Central memory CD8-positive, alpha-beta T cell (primary cell): ENCODE data around the gene TRAF2.
"Not testable (repeated sequence)": the region's sequence is repeated elsewhere in the genome, so short reads cannot be mapped to it uniquely, and the experiment has no call there.

ENCODE experiments used
- ATAC-seq: fragments of 150-1000 bp; cut with Tn5 transposase; replicated peaks from 2 replicates; pipeline ENCODE4 v1.10.0; 2022; ENCODE audit warnings: mild to moderate bottlenecking, moderate FRiP score, moderate number of reproducible peaks; ENCODE audit not compliant: poor library complexity, severe bottlenecking; ENCODE audit errors: extremely low read depth
- DNase-seq, 2 donors: peaks; one replicate each; pipeline ENCODE4 v3.0.0; 2021; ENCODE audit warnings: low spot score in 2 of 2
- H3K27ac Mint-ChIP-seq: one replicate; pipeline ENCODE4 v1.8.0; 2022; ENCODE audit warnings: low read depth, mild to moderate bottlenecking, moderate library complexity, mixed read lengths
- H3K27me3 Mint-ChIP-seq: one replicate; pipeline ENCODE4 v1.8.0; 2022; ENCODE audit warnings: mixed read lengths
- H3K36me3 Mint-ChIP-seq: one replicate; pipeline ENCODE4 v1.8.0; 2022; ENCODE audit warnings: mild to moderate bottlenecking, moderate library complexity, mixed read lengths; ENCODE audit not compliant: insufficient read depth
- H3K4me1 Mint-ChIP-seq: one replicate; pipeline ENCODE4 v1.8.0; 2022; ENCODE audit warnings: mixed read lengths
- H3K4me3 Mint-ChIP-seq: one replicate; pipeline ENCODE4 v1.8.0; 2022; ENCODE audit warnings: mild to moderate bottlenecking, moderate library complexity, mixed read lengths
- H3K9me3 Mint-ChIP-seq: one replicate; pipeline ENCODE4 v1.8.0; 2022; ENCODE audit warnings: mixed read lengths

Gene TRAF2

DNA sequence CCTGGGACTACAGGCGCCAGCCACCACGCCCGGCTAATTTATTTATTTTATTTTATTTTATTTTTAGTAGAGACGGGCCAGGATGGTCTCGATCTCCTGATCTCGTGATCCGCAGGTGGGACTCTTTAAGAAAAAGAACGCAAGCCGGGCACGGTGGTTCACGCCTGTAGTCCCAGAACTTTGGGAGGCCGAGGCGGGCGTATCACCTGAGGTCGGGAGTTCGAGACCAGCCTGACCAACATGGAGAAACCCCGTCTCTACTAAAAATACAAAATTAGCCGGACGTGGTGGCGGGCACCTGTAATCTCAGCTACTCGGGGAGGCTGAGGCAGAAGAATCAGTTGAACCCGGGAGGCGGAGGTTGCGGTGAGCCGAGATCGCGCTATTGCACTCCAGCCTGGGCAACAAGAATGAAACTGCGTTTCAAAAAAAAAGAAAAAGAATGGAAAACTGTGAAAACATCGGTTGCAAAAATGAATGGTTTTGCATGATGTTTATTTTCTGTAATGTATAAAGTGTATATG is 19.4 kb upstream of the TRAF2 start:
- not testable (repeated sequence) for H3K4me1 Mint-ChIP-seq, ATAC-seq, H3K27me3 Mint-ChIP-seq, H3K9me3 Mint-ChIP-seq, DNase-seq, H3K36me3 Mint-ChIP-seq
- peak overlapping the region; percentile 87 for H3K4me3 Mint-ChIP-seq
- peak overlapping the region; percentile 94 for H3K27ac Mint-ChIP-seq

DNA sequence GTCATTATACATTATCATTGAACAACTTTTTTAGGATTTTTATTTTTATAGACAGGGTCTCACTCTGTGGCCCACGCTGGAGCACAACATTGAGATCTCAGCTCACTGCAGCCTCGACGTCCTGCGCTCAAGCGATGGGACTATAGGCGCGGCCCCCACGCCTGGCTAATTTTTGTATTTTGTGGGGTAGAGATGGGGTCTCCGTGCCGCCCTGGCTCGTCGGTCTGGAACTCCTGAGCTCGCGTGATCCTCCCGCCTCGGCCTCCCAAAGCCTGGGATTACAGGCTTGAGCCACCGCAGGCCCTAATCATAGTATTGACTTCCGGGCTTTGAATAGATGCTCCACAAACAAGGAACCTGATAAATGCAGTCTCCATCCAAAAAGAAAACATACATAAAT is 18.8 kb upstream of the TRAF2 start:
- Mint-ChIP-seq H3K27ac (no peak overlapping the region), H3K4me1 (peaks cover 8% of the 10 kb centered on the region), H3K27me3 (no peaks in the 10 kb centered on the region), H3K4me3 (peak overlapping the region; percentile 3), H3K9me3 (no peaks in the 10 kb centered on the region), H3K36me3 (peaks cover 5% of the 10 kb centered on the region)
- DNase-seq (no peak), ATAC-seq (no peak)

DNA sequence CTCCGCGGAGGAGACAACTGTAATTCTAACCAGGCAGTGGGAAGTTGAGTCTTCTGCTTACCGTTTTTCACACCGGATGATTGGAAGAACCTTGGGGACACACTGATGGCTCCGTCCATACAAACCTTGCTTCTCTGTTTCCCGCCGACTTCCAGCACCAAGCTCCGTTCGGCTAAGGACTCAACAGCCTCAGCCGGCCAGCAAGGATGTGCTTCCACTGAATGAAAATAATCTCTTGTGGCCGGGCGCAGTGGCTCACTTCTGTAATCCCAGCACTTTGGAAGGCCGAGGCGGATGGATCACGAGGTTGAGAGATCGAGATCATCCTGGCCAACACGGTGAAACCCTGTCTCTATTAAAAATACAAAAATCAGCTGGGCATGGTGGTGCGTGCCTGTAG is 18.4 kb upstream of the TRAF2 start:
- H3K27me3 Mint-ChIP-seq = no peaks in the 10 kb centered on the region
- no peak overlapping the region for H3K27ac Mint-ChIP-seq
- no peak for DNase-seq
- peaks cover 8% of the 10 kb centered on the region for H3K4me1 Mint-ChIP-seq
- H3K36me3 Mint-ChIP-seq = peaks cover 5% of the 10 kb centered on the region
- no peaks in the 10 kb centered on the region for H3K9me3 Mint-ChIP-seq
- ATAC-seq = no peak
- H3K4me3 Mint-ChIP-seq = peak overlapping the region; percentile 3

DNA sequence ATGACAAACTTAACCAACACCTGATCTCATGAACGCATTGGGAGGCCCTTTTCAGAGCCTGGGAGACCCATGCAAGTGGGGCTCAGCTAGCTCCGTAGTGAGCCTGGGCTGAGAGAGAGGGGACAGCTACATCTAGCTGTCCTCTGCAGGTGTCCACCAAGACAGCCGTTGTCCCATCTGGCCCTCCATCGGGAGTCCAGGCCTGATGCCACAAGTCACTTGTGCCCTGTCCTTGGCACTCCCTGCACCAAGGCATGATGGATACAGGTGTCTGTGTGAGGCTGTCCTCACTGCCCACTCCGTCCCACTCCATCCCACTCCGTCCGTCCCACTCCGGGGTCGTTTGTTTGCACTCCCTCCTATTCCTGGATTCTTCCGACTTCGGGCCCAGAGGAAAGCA is 17.7 kb upstream of the TRAF2 start:
- H3K4me3 Mint-ChIP-seq = no peak overlapping the region
- peaks cover 8% of the 10 kb centered on the region for H3K4me1 Mint-ChIP-seq
- ATAC-seq (no peak), DNase-seq (no peak)
- no peak overlapping the region for H3K27ac Mint-ChIP-seq
- no peaks in the 10 kb centered on the region for H3K9me3 Mint-ChIP-seq
- H3K36me3 Mint-ChIP-seq = peaks cover 5% of the 10 kb centered on the region
- no peaks in the 10 kb centered on the region for H3K27me3 Mint-ChIP-seq

DNA sequence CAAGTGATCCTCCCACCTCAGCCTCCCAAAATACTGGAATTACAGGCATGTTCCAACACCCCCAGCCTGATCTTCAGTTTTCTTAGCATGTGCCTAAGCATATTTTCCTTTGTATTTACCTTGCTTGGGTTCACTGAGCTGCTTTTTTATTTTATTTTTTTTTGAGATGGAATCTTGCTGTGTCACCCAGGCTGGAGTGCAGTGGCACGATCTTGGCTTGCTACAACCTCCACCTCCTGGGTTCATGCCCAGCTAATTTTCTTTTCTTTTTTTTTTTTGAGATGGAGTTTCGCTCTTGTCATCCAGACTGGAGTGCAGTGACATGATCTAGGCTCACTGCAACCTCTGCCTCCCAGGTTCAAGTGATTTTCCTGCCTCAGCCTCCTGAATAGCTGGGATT is 16.7 kb upstream of the TRAF2 start:
- not testable (repeated sequence) for H3K9me3 Mint-ChIP-seq, H3K27me3 Mint-ChIP-seq, DNase-seq, ATAC-seq, H3K36me3 Mint-ChIP-seq, H3K27ac Mint-ChIP-seq, H3K4me1 Mint-ChIP-seq, H3K4me3 Mint-ChIP-seq

DNA sequence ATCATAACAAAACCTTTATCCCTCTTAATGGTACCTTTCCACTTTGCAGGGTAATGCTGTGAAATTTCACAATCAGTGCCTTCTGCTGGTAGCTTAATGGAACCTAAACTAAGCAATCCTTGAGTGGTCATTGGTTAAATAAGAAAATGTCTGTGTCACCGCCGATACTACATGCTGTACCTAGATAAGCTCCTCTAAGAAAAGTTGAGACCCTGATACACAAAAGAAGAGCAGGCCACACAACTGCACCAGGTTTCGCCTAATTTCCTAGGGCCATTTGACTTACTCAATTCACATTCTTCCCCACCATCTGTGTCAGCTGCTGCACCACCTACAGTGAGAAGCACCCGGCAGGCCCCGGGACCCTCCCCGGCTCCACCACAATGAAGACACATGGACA is 11.2 kb upstream of the TRAF2 start:
- Mint-ChIP-seq H3K4me1 (no peaks in the 10 kb centered on the region), H3K36me3 (peaks cover 3% of the 10 kb centered on the region), H3K4me3 (no peak overlapping the region)

DNA sequence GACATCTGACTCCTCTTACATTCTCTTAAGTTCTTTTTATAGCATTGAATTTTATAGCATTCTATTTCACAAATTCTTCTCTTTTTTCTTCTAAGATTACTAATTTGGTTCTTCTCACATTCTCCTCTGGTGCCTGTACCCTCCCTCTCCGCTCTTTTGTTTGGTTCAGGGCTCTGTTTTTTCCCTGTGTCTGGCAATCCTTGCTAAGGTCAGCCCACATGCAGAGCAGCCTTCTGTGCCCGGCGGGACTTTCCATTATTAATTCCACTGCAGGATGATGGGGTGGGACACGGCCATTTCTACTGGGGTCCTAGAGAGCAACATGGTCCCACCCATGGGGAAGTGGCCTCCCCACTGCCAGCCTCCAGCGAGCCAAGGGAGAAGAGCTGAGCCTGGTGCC is 9.8 kb upstream of the TRAF2 start:
- H3K4me1 Mint-ChIP-seq = peaks cover under 1% of the 10 kb centered on the region
- peaks cover 4% of the 10 kb centered on the region for H3K36me3 Mint-ChIP-seq
- no peak overlapping the region for H3K27ac Mint-ChIP-seq
- H3K4me3 Mint-ChIP-seq = no peak overlapping the region
- H3K9me3 Mint-ChIP-seq = no peaks in the 10 kb centered on the region
- no peaks in the 10 kb centered on the region for H3K27me3 Mint-ChIP-seq
- no peak for ATAC-seq
- no peak for DNase-seq

More for the DNA sequence above, 11.2 kb upstream of the TRAF2 start:
- Mint-ChIP-seq H3K27ac (no peak overlapping the region), H3K9me3 (no peaks in the 10 kb centered on the region), H3K27me3 (no peaks in the 10 kb centered on the region)
- DNase-seq (no peak), ATAC-seq (no peak)

DNA sequence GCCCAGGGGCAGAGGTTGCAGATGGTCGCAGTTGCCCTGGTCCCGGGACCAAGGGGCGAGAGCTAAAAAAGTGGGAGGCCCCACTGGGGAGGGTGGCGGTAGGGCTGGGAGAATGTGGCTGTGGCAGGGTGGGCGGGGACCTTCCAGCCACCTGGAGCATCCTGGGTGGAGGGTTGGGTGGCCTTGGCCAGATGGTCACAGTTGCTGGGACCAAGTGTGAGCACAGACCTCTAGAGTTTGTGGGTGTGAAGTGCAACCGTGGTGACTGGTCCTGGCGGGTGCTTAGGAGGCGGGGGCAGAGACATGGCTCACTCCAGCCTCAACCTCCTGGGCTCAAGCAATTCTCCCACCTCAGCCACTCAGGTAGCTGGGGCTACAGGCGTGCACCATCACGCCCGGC is 5.7 kb upstream of the TRAF2 start:
- Mint-ChIP-seq H3K4me3 (peak overlapping the region; percentile 16), H3K36me3 (peaks cover 3% of the 10 kb centered on the region), H3K27ac (no peak overlapping the region), H3K27me3 (no peaks in the 10 kb centered on the region), H3K4me1 (peaks cover 13% of the 10 kb centered on the region), H3K9me3 (no peaks in the 10 kb centered on the region)
- no peak for DNase-seq
- ATAC-seq = no peak

DNA sequence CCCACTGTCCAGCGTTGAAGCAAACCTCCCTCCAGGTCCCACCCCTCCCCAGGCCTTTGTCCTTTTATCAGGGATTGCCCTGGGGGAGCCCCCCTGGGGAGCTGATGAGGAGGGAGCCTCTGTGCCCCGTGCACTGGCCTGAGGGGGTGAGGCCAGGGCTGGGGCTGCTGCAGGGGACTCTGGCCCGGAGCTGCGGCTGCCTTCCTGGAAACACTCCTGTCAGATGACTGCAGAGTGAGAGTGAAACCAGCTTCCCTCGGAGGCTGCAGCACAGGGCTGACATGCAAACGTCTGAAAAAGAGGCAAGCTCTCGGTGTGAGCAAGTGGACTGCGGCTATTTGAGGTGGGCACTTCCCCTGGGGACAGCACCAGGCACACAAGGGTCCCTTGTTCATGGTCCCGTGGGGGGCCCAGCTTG is 4.6 kb upstream of the TRAF2 start:
- H3K27ac Mint-ChIP-seq = peak overlapping the region; percentile 87
- peaks cover 6% of the 10 kb centered on the region for H3K36me3 Mint-ChIP-seq
- H3K9me3 Mint-ChIP-seq = no peaks in the 10 kb centered on the region
- DNase-seq (no peak), ATAC-seq (no peak)
- no peaks in the 10 kb centered on the region for H3K27me3 Mint-ChIP-seq
- H3K4me1 Mint-ChIP-seq = peaks cover 13% of the 10 kb centered on the region
- peak overlapping the region; percentile 78 for H3K4me3 Mint-ChIP-seq

DNA sequence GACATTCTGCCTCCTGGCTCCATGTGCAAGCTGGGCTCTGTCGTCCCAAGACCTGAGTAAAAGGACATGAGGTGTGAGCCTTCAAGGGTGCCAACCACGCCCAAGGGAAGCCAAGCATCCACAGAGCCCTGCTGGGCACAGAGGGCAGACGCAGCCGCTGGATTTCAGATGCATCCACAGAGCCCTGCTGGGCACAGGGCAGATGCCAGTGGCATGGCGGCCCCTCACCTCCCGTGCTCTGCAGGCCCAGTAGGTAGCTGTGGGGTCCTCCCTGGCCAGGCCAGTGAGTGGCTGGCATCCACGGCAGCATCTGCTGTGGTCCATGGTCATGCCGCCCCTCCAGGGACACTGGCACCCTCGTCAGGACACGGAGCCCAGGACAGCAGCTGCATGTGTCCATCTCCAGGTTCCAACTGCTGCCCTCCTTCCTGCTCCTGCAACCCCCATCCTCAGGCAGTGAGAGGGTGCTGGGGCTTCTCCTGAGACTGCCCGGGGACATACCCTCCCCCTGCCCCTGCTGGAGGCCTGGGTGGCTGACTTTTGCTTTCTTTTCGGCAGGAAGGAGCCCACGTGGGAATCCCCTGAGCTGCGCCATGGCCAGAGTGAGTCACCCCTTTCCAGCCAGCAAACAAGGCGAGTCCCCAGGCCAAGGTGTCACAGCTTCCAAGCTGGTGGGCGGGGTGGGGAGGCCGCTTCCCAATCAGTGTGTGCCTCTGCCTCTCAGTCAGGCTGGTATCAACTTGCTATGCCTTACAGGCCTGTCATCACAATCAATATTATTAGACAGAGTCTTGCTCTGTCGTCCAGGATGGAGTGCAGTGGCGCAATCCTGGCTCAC is 4.0 kb upstream of the TRAF2 start:
- peak; percentile 53 to 77 for DNase-seq
- peak overlapping the region; percentile 87 for H3K27ac Mint-ChIP-seq
- no peaks in the 10 kb centered on the region for H3K27me3 Mint-ChIP-seq
- peak overlapping the region; percentile 78 for H3K4me3 Mint-ChIP-seq
- peak; percentile 61 for ATAC-seq
- no peaks in the 10 kb centered on the region for H3K9me3 Mint-ChIP-seq
- peaks cover 18% of the 10 kb centered on the region for H3K4me1 Mint-ChIP-seq
- H3K36me3 Mint-ChIP-seq = peaks cover 6% of the 10 kb centered on the region

DNA sequence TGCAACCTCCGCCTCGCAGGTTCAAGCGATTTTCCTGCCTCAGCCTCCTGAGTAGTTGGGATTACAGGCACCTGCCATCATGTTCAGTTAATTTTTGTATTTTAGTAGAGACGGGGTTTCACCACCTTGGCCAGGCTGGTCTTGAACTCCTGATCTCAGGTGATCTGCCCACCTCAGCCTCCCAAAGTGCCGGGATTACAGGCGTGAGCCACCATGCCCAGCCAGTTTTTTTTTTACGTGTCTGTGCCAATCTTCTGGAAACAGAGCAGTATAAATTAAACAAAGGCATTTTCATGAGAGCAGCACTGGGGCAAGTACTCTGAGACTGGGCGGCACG is 3.4 kb upstream of the TRAF2 start:
- H3K36me3 Mint-ChIP-seq, DNase-seq, H3K27me3 Mint-ChIP-seq, H3K9me3 Mint-ChIP-seq, ATAC-seq: not testable (repeated sequence)
- Mint-ChIP-seq H3K4me3 (peak overlapping the region; percentile 78), H3K27ac (peak overlapping the region; percentile 87), H3K4me1 (peaks cover 20% of the 10 kb centered on the region)

DNA sequence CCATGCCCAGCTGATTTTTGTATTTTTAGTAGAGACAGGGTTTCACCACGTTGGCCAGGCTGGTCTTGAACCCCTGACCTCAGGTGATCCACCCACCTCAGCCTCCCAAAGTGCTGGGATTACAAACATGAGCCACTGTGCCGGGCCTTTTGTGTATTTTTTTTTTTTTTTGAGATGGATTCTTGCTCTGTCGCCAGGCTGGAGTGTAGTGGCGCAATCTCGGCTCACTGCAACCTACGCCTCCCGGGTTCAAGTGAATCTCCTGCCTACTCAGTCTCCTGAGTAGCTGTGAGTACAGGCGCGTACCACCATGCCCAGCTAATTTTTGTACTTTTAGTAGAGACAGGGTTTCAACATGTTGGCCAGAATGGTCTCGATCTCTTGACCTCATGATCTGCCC is 2.6 kb upstream of the TRAF2 start:
- peaks cover 20% of the 10 kb centered on the region for H3K4me1 Mint-ChIP-seq
- not testable (repeated sequence) for H3K36me3 Mint-ChIP-seq, ATAC-seq, H3K4me3 Mint-ChIP-seq, H3K27me3 Mint-ChIP-seq, H3K9me3 Mint-ChIP-seq, H3K27ac Mint-ChIP-seq, DNase-seq
